IMR-90 (cell line): ENCODE results near the gene PLXNC1. TPM values are rescaled to one million over a fixed set of nuclear protein-coding genes. Genes with fewer than 3 reads are reported as not detected.

Source experiments
- ATAC-seq: fragments of 200-7000 bp; cut with Tn5 transposase; 2 replicates; pipeline ENCODE4 v1.9.1; 2020; ENCODE audit warnings: low read depth, mild to moderate bottlenecking, moderate library complexity
- BruUV-seq: library from RNA; stranded (reverse); fragments of 400-500 nt; replicated peaks from 2 replicates; lab custom pipeline; 2021; lab: Mats Ljungman, UMichigan
- CTCF ChIA-PET: fragments of 300-600 bp; formaldehyde crosslinking; extraction: SDS; loops from one replicate; lab custom pipeline; 2021; ENCODE audit warnings: antibody characterized with exemption; lab: Yijun Ruan, JAX
- POLR2A ChIA-PET: fragments of 300-600 bp; sonication (Branson Sonifier 250); formaldehyde crosslinking; loops from one replicate; lab custom pipeline; 2022; ENCODE audit warnings: antibody characterized with exemption; ENCODE audit not compliant: unreplicated experiment; lab: Charles Lee
- DNase-seq: peaks from one replicate; pipeline ENCODE4 v3.0.0; 2013
- H2AFZ ChIP-seq: replicated peaks from 2 replicates; pipeline ENCODE3; 2013; ENCODE audit warnings: low read length, mild to moderate bottlenecking; ENCODE audit not compliant: poor library complexity
- H2AK5ac ChIP-seq: 2 replicates; pipeline ENCODE4 v1.6.1; 2013; ENCODE audit warnings: low read depth, low read length, inconsistent platforms
- H2AK9ac ChIP-seq: replicated peaks from 2 replicates; pipeline ENCODE3; 2013; ENCODE audit warnings: mild to moderate bottlenecking, low read depth, low read length, moderate library complexity; ENCODE audit not compliant: poor library complexity
- H2BK120ac ChIP-seq: 2 replicates; pipeline ENCODE4 v1.6.1; 2013; ENCODE audit warnings: low read depth, low read length, inconsistent platforms
- H2BK15ac ChIP-seq: 3 replicates; pipeline ENCODE4 v1.6.1; 2013; ENCODE audit warnings: low read depth, low read length, inconsistent platforms
- H2BK20ac ChIP-seq: 2 replicates; pipeline ENCODE4 v1.6.1; 2013; ENCODE audit warnings: low read depth, mild to moderate bottlenecking, inconsistent platforms, low read length, moderate library complexity
- H2BK5ac ChIP-seq: 2 replicates; pipeline ENCODE4 v1.6.1; 2013; ENCODE audit warnings: mild to moderate bottlenecking, low read depth, low read length, inconsistent platforms; ENCODE audit not compliant: poor library complexity, severe bottlenecking
- H3K14ac ChIP-seq: replicated peaks from 2 replicates; pipeline ENCODE4 v1.6.1; 2013; ENCODE audit warnings: low read depth, low read length, inconsistent platforms
- H3K18ac ChIP-seq: 2 replicates; pipeline ENCODE4 v1.6.1; 2013; ENCODE audit warnings: low read depth, low read length, control low read depth
- H3K23ac ChIP-seq: 2 replicates; pipeline ENCODE4 v1.6.1; 2013; ENCODE audit warnings: low read depth, low read length, inconsistent platforms
- H3K27ac ChIP-seq: 2 replicates; pipeline ENCODE4 v1.5.1; 2013; ENCODE audit warnings: mild to moderate bottlenecking, control low read depth, low read length; ENCODE audit not compliant: insufficient read depth
- H3K27me3 ChIP-seq: 2 replicates; pipeline ENCODE4 v1.6.1; 2013; ENCODE audit warnings: low read length; ENCODE audit not compliant: control insufficient read depth, insufficient read depth
- H3K36me3 ChIP-seq: 2 replicates; pipeline ENCODE4 v1.6.1; 2013; ENCODE audit warnings: low read length, mixed read lengths; ENCODE audit not compliant: control insufficient read depth, insufficient read depth
- H3K4ac ChIP-seq: 2 replicates; pipeline ENCODE4 v1.6.1; 2013; ENCODE audit warnings: low read depth, low read length, inconsistent platforms
- H3K4me1 ChIP-seq: 2 replicates; pipeline ENCODE4 v1.6.1; 2013; ENCODE audit warnings: low read length, mixed read lengths; ENCODE audit not compliant: control insufficient read depth, insufficient read depth
- H3K4me2 ChIP-seq: 2 replicates; pipeline ENCODE4 v1.6.1; 2013; ENCODE audit warnings: low read depth, mild to moderate bottlenecking, control low read depth, low read length, moderate library complexity
- H3K4me3 ChIP-seq: 2 replicates; pipeline ENCODE4 v1.5.1; 2013; ENCODE audit warnings: low read depth, mild to moderate bottlenecking, control low read depth, low read length, moderate library complexity; ENCODE audit not compliant: insufficient read depth
- H3K56ac ChIP-seq: 2 replicates; pipeline ENCODE4 v1.6.1; 2013; ENCODE audit warnings: low read length, inconsistent platforms; ENCODE audit not compliant: insufficient read depth; ENCODE audit errors: extremely low read depth
- H3K79me1 ChIP-seq, 2 experiments: 2 replicates each; pipeline ENCODE4 v1.6.1; 2013; ENCODE audit warnings: low read length in 2 of 2, inconsistent platforms in 1 of 2, low read depth in 1 of 2
- H3K9ac ChIP-seq: 2 replicates; pipeline ENCODE4 v1.6.1; 2013; ENCODE audit warnings: low read depth, low read length, control low read depth
- H3K9me1 ChIP-seq: 2 replicates; pipeline ENCODE4 v1.6.1; 2013; ENCODE audit warnings: low read length, inconsistent platforms; ENCODE audit not compliant: insufficient read depth
- H3K9me3 ChIP-seq: 2 replicates; pipeline ENCODE4 v1.6.1; 2013; ENCODE audit warnings: low read length; ENCODE audit not compliant: control insufficient read depth, insufficient read depth
- H4K20me1 ChIP-seq: 2 replicates; pipeline ENCODE4 v1.6.1; 2013; ENCODE audit warnings: low read length, inconsistent platforms; ENCODE audit not compliant: insufficient read depth
- H4K5ac ChIP-seq: 2 replicates; pipeline ENCODE4 v1.6.1; 2013; ENCODE audit warnings: mild to moderate bottlenecking, low read depth, low read length, control low read depth
- H4K8ac ChIP-seq, 2 experiments: 2 replicates each; pipeline ENCODE4 v1.6.1; 2013; ENCODE audit warnings: low read depth in 2 of 2, low read length in 2 of 2, control low read depth in 1 of 2, inconsistent platforms in 1 of 2
- H4K91ac ChIP-seq: 2 replicates; pipeline ENCODE4 v1.6.1; 2013; ENCODE audit warnings: low read depth, low read length, inconsistent platforms; ENCODE audit not compliant: insufficient read depth
- CEBPB ChIP-seq: IDR thresholded peaks from 2 replicates; pipeline ENCODE4 v1.6.1; 2012; ENCODE audit warnings: low read depth, low read length, improper control_type of control experiment
- CHD1 ChIP-seq: IDR thresholded peaks from 2 replicates; pipeline ENCODE4 v1.6.1; 2012; ENCODE audit warnings: low read depth, low read length, improper control_type of control experiment
- NFE2L2 ChIP-seq: fragments of 150-350 bp; IDR thresholded peaks from 2 replicates; pipeline ENCODE4 v1.6.1; 2016; ENCODE audit warnings: low read depth, mild to moderate bottlenecking, low read length
- WGBS, 2 experiments: methylation state at CpG; one replicate each; pipeline versions ENCODE4 v1.1.5 to v1.1.7; 2013; ENCODE audit warnings: missing lambda C conversion rate in 2 of 2; ENCODE audit not compliant: insufficient read length in 1 of 2; ENCODE audit errors: extremely low coverage in 2 of 2; 5-methylcytosine and 5-hydroxymethylcytosine counted together
- dilution Hi-C: fragments of 300-500 bp; cut with HindIII; formaldehyde crosslinking; loops from one replicate; pipeline ENCODE4 v1.14.3; 2018; ENCODE audit warnings: low sequenced_read_pairs; ENCODE audit not compliant: unreplicated experiment
- in situ Hi-C: fragments of 300-500 bp; cut with MboI; formaldehyde crosslinking; loops from 3 replicates; pipeline ENCODE4 v1.14.3; 2019; ENCODE audit warnings: low sequenced_read_pairs, inconsistent platforms, mixed read lengths
- intact Hi-C: fragments of 100-400 bp; cut with micrococcal nuclease; formaldehyde crosslinking; loops from 2 replicates; pipeline ENCODE4 v1.10.0; 2022
- polyA plus RNA-seq, 3 experiments: library from polyadenylated mRNA; depleted of rRNA; stranded (reverse); fragments of >200 nt; gene quantifications; 2 replicates each; pipeline ENCODE4 v1.2.3, GENCODE V29; 2012; ENCODE audit warnings: low replicate concordance in 1 of 3
- total RNA-seq: library from RNA; depleted of rRNA; stranded (reverse); fragments of >200 nt; gene quantifications from 2 replicates; pipeline ENCODE4 v1.2.3, GENCODE V29; 2012

PLXNC1 gene
- total and polyA plus RNA-seq, 2 of the 4 experiments (the other 2 are of a cell fraction) = 1.0 to 1.6 TPM

- intact Hi-C loops = no loop called here
- Histone ChIP-seq H3K4ac (no peak overlapping the region), H2BK120ac (no peak overlapping the region), H3K14ac (no peak overlapping the region), H4K20me1 (no peaks in the 10 kb centered on the region), H2AK5ac (no peak overlapping the region), H4K8ac (no peak overlapping the region), H3K23ac (no peak overlapping the region), H2BK5ac (no peak overlapping the region), H3K9me3 (no peaks in the 10 kb centered on the region), H3K27ac (no peak overlapping the region), H2AK9ac (no peak overlapping the region), H2BK15ac (no peak overlapping the region), H3K27me3 (peaks cover under 1% of the 10 kb centered on the region; the same call in 1 of the 2 replicates), H2BK20ac (no peak overlapping the region), H4K5ac (no peak overlapping the region), H2AFZ (peak overlapping the region; percentile 40), H3K9me1 (peaks cover 3% of the 10 kb centered on the region; the same call in 1 of the 2 replicates), H3K18ac (no peak overlapping the region), H3K79me1 (no peaks in the 10 kb centered on the region), H3K4me1 (peaks cover 2% of the 10 kb centered on the region; the same call in 1 of the 2 replicates), H3K9ac (no peak overlapping the region), H3K4me3 (no peak overlapping the region), H3K4me2 (no peak overlapping the region), H3K56ac (no peak overlapping the region), H3K36me3 (no peaks in the 10 kb centered on the region), H4K91ac (no peak overlapping the region)
- POLR2A ChIA-PET = no interaction called here
- in situ Hi-C loops = no loop called here
- dilution Hi-C loops = no loop called here
- WGBS, 2 experiments = 95% methylated on average over 3 of the region's 6 CpGs; no CpG with 5 or more reads in 1 of the 2 experiments
- ATAC-seq (no peak), DNase-seq (no peak)
- TF ChIP-seq NFE2L2 = no peak
- TF ChIP-seq CEBPB = peak; percentile 34; the same call in 1 of the 2 replicates
- TF ChIP-seq CHD1 = no peak
- CTCF ChIA-PET = no interaction called here
- BruUV-seq = no TSS peak
These were observed 128.3 kb downstream of the PLXNC1 start for GRCh38 chr12:94276725-94277124.
